Left lung (tissue), 10 donors: ENCODE results near the gene PSPC1. TPM values are rescaled to one million over a fixed set of nuclear protein-coding genes. Genes with fewer than 3 reads are reported as not detected.
"Not testable (repeated sequence)": the region's sequence is repeated elsewhere in the genome, so short reads cannot be mapped to it uniquely, and the experiment has no call there.

Source experiments
- ATAC-seq: fragments of 200-7000 bp; cut with Tn5 transposase; one replicate; pipeline ENCODE4 v1.9.1; 2020; ENCODE audit warnings: moderate library complexity
- DNase-seq, 4 donors: peaks; one replicate each; pipeline ENCODE4 v3.0.0-alpha.2; 2013 to 2020
- H3K27ac ChIP-seq, 2 donors: fragments of 200-600 bp; sonication (generic) in 1 of 2; one replicate each; pipeline versions ENCODE4 v1.5.0 to v1.8.0; 2020 to 2021
- H3K27me3 ChIP-seq, 2 donors: fragments of 200-600 bp; sonication (generic) in 1 of 2; one replicate each; pipeline versions ENCODE4 v1.5.0 to v1.8.0; 2020 to 2021
- H3K36me3 ChIP-seq, 2 donors: fragments of 200-600 bp; sonication (generic) in 1 of 2; one replicate each; pipeline versions ENCODE4 v1.5.0 to v1.8.0; 2020 to 2021
- H3K4me1 ChIP-seq, 2 donors: fragments of 200-600 bp; one replicate each; pipeline ENCODE4 v1.8.0; 2021
- H3K4me3 ChIP-seq, 2 donors: fragments of 200-600 bp; sonication (generic) in 1 of 2; one replicate each; pipeline versions ENCODE4 v1.5.0 to v1.8.0; 2020 to 2021; ENCODE audit warnings: mild to moderate bottlenecking in 1 of 2
- H3K9me3 ChIP-seq, 2 donors: fragments of 200-600 bp; sonication (generic) in 1 of 2; one replicate each; pipeline versions ENCODE4 v1.5.0 to v1.8.0; 2020 to 2021
- CTCF ChIP-seq, 2 donors: fragments of 200-600 bp; sonication (generic) in 1 of 2; IDR thresholded peaks; one replicate each; pipeline versions ENCODE4 v1.5.0 to v1.8.0; 2021; ENCODE audit warnings: antibody characterized with exemption in 2 of 2
- intact Hi-C, 2 donors: fragments of 100-400 bp; cut with DNase I; formaldehyde crosslinking; loops; one replicate each; pipeline versions ENCODE4 v1.11.2 to v1.14.2; 2022
- polyA plus RNA-seq, 6 donors: library from polyadenylated mRNA; unstranded; fragments of 120-200 nt; gene quantifications; one replicate each; pipeline ENCODE4 v1.2.1, GENCODE V29; 2013; ENCODE audit not compliant: insufficient read length in 6 of 6
- total RNA-seq, 2 donors: library from RNA; stranded (reverse); fragmentation: NEBNext Ultra II Directional; extraction: Animal tissue kit (Norgen Biotek cat#: 25700); gene quantifications; one replicate each; pipeline ENCODE4 v1.2.1, GENCODE V29; 2021
- donor health status: DM: no; HTN: yes; CAD: no.
- donor health status: DM: no; HTN: no; CAD: no.

Gene PSPC1
- total and polyA plus RNA-seq, 8 donors = 34.8 to 86.2 (median 76.1) TPM

GRCh38 chr13:19695829-19696228 lies 86.9 kb downstream of the PSPC1 start:
- Histone ChIP-seq H3K9me3 (no peaks in the 10 kb centered on the region), H3K27me3 (no peaks in the 10 kb centered on the region), H3K27ac (no peak overlapping the region), H3K4me3 (no peak overlapping the region), H3K4me1 (no peaks in the 10 kb centered on the region), H3K36me3 (peaks cover 0 to 10% of the 10 kb centered on the region in 2 donors)
- no peak for ATAC-seq
- no peak for TF ChIP-seq CTCF (IDR thresholded peaks at IDR 0.05)
- DNase-seq = no peak
- intact Hi-C loops = no loop called here

GRCh38 chr13:19695428-19695827 lies 87.3 kb downstream of the PSPC1 start:
- TF ChIP-seq CTCF (IDR thresholded peaks at IDR 0.05) = no peak
- Histone ChIP-seq H3K27ac (no peak overlapping the region), H3K9me3 (no peaks in the 10 kb centered on the region), H3K4me3 (no peak overlapping the region), H3K27me3 (no peaks in the 10 kb centered on the region), H3K4me1 (no peaks in the 10 kb centered on the region), H3K36me3 (peaks cover 0 to 10% of the 10 kb centered on the region in 2 donors)
- intact Hi-C loops = no loop called here
- ATAC-seq (no peak), DNase-seq (no peak)

GRCh38 chr13:19691447-19691846 lies 91.3 kb downstream of the PSPC1 start:
- H3K4me1 ChIP-seq, H3K27me3 ChIP-seq, H3K27ac ChIP-seq, DNase-seq, H3K9me3 ChIP-seq, intact Hi-C loops, ATAC-seq, H3K4me3 ChIP-seq: not testable (repeated sequence)
- H3K36me3 ChIP-seq = peaks cover 0 to 13% of the 10 kb centered on the region in 2 donors

DNA sequence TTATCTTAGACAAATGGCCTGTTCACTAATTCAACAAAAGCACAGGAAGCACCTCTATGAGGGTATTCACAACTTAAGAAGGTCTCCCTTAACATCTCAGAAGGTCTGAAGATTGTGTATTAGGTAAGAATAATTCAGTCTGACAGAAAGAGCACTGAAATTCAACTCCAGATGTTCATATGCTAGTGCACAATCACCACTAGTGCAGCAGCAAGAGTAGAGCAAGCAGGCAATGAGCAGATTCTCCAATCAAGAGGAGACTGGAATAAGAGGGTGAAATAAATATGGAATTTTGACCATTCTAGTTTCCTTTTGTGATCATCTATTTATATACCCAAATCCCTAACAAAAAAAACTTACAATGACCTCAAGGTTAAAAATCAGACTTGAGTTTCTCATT lies 97.3 kb downstream of the PSPC1 start:
- Histone ChIP-seq H3K4me1 (no peaks in the 10 kb centered on the region), H3K9me3 (no peaks in the 10 kb centered on the region), H3K27ac (no peak overlapping the region), H3K36me3 (peaks cover 0 to 3% of the 10 kb centered on the region in 2 donors), H3K27me3 (no peaks in the 10 kb centered on the region), H3K4me3 (no peak overlapping the region)
- intact Hi-C loops = no loop called here
- no peak for ATAC-seq
- no peak for DNase-seq
- no peak for TF ChIP-seq CTCF (IDR thresholded peaks at IDR 0.05)

DNA sequence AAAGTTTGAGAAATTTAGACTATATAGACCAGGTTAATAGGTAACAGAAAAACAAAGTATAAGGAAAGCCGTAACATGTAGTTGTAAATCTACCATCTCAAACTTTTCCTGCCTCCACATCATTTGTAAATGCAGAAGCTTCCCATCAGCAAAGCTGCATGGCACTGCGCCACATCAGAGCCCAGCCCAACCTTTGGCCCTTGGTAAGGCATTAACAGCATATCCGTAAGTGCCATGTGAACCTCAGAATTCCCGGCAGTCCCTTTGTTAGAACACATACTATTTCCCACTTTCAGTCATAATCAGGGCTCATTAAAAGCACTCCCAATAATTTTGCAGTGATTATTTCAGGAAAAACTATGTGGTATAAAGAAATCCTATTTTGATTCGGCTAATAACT lies 97.7 kb downstream of the PSPC1 start:
- H3K9me3 ChIP-seq = no peaks in the 10 kb centered on the region
- no peak overlapping the region for H3K27ac ChIP-seq
- peak in 1 of 4 donors; percentile 5 for DNase-seq

More for the DNA sequence above, 97.7 kb downstream of the PSPC1 start:
- Histone ChIP-seq H3K36me3 (peaks cover 0 to 3% of the 10 kb centered on the region in 2 donors), H3K4me1 (no peaks in the 10 kb centered on the region), H3K27me3 (no peaks in the 10 kb centered on the region), H3K4me3 (no peak overlapping the region)
- ATAC-seq = no peak
- TF ChIP-seq CTCF (IDR thresholded peaks at IDR 0.05) = no peak
- intact Hi-C loops = no loop called here
